ENCODE measurements around the gene KNTC1.
"Not testable (repeated sequence)": the region's sequence is repeated elsewhere in the genome, so short reads cannot be mapped to it uniquely, and the experiment has no call there.

KNTC1 gene

DNA sequence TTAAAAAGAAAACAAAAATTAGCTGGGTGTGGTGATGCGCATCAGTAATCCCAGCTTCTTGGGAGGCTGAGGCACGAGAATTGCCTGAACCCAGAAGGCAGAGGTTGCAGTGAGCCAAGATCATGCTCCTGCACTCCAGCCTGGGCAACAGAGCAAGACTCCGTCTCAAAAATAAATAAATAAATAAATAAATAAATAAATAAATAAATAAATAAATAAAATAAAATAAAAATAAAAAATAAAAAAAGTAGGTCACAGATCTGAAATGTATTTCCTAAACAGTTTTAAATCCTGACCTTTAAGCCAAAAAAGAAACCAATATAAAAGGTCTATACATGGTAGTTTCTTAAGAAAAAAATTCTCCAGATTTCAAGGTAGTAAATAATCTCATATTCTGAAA lies 14.0 kb upstream of the KNTC1 start:
- not testable (repeated sequence) for DNase-seq (ENCODE audit: low read depth)

DNA sequence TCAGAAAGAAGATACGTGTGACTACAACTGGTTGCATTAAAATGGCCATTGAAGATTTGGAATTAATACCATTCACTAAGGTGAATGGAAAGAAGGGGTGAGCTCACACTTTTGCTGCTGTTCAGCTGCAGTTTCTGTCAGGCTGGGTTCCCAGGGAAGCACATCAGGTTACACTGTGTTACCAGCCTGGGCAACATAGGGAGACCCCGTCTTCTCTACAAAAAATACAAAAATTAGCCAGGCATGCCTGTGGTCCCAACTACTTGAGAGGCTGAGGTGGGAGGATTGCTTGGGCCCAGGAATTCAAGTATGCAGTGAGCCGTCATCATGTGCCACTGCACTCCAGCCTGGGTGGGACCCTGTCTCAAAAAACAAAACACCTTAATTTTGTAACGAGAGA lies 13.4 kb upstream of the KNTC1 start:
- DNase-seq (ENCODE audit: low read depth) = no peak

DNA sequence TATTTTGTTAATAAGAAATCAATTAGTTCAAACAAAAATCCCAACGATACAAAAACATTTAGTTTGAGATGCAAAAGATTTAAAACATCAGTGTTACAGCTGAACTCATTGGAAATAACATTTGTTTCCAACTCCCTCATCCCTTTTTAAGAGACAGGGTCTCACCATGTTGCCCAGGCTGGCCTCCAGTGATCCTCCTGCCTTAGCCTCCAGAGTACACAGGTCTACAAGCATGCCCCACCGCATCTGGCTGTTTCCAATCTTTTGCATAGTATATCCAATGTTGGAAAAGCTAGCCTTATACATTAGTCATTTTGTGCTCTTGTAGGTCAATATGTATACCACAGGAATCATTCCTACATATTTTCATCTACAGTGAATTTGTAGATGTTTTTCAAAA lies 11.8 kb upstream of the KNTC1 start:
- no peak for DNase-seq (ENCODE audit: low read depth)

DNA sequence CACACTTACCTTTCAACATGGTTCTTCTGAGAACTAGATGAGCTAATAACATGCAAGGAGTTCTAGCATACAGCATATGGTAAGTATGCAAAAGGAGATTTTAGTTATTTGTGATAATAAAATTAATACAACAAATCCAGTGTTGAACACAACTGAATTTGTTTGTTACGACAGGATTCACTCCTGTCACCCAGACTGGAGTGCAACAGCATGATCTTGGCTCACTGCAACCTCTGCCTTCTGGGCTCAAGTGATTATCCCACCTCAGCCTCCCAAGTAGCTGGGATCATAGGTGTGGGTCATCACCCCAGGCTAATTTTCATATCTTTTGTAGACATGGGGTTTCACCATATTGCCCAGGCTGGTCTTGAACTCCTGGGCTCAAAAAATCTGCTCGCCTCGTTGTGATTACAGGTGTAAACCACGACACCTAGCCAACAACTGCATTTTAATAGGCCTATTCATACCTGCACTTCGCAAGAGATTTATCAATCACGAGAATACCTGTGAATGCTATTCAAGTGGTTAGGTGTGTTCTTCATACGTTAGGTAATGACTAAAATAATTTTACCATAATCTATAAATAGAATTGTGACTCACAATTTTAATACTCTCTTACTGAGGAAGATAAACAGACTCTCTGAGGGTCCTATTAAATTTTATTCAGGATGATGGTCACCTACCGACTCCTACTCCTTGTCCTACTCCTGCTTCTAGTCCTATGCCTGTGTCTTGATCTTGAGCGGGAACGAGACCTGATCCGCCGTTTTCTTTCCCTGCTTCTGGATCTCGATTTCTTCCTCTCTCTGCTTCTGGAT lies 10.3 kb upstream of the KNTC1 start:
- DNase-seq (ENCODE audit: low read depth) = no peak

DNA sequence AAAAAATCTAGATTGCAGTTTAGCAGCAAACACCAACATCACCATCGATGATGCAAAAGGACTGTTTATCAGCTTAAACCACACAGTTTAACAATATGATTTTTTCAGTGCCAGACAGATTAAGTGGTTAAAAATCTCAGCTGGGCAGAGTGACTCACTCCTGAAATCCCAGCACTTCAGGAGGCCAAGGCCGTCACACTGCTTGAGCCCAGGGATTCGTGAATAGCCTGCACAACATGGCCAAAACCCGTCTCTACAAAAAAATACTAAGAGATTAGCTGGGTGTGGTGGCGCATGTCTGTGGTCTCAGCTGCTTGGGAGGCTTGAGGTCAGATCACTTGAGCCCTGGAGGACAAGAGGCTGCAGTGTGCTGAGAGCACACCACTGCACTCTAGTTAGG lies 9.2 kb upstream of the KNTC1 start:
- peak; percentile 74 for DNase-seq (ENCODE audit: low read depth)

DNA sequence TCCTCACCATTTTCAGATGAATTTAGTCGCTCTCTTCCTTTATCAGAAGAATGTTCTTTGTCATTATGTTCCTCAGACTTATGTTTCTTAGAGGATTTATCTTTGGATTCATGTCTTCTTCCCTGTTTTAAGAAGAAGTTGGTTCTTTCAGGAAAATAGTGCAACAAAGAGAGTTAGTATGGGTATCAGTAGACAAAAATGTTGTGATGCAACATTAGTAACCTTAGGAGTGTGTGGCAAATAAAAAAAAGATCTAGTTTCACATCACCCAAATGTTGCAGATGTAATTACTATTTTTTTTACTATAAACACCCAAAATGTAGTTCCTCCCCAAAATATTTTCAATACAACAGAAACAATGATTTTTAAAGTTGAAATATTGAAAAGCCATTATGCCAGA lies 8.1 kb upstream of the KNTC1 start:
- DNase-seq (ENCODE audit: low read depth) = no peak

DNA sequence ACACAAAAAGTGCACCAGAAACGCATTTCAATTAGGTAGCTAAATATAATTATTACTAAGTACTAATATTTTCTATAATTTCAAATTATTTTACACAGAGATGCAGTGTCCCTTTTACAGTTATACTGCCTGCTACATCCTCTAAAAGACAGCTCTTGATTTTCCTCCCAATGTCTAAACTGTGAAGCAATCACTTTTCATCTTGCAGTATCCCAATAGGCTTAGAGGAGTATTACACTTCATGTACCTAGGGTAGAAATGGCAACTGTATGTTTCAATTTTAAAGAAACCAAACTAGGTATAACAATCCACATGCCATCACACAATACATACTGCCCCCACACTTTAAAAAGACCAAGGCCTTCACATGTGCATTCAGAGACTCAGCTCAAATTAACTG lies 7.6 kb upstream of the KNTC1 start:
- DNase-seq (ENCODE audit: low read depth) = no peak

DNA sequence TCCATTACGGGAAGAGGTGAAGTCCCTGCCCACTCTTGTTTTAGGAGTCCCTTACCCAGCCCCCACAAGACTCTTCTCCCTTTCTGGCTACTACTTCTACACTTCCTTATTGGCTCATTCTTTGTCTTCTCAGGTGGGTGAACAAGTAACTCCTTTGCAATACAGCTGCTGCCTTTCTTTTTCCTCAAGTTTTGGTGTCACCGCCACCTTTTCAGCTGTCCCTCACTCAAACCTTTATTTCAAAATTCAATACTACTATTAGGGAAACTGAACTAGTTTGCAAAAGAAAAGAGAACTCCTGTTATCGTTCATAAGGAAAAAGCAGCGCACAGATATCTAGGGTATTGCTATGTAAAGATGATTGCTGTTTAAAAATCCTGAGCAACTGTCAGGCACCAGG lies 6.4 kb upstream of the KNTC1 start:
- DNase-seq (ENCODE audit: low read depth) = no peak

DNA sequence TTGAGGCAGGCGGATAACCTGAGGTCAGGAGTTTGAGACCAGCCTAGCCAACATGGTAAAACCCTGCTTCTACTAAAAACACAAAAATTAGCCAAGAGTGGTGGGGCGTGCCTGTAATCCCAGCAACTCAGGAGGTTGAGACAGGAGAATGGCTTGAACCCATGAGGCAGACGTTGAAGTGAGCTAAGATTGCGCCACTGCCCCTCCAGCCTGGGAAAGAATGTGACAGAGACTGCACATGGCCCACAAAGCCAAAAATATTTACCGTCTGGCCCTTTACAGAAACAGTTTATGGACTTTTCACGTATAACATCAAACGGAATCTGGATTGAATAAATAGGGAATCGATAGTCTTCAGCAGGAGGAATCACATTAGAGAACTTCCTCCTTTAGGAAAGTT lies 3.8 kb upstream of the KNTC1 start:
- no peak for DNase-seq (ENCODE audit: low read depth)

DNA sequence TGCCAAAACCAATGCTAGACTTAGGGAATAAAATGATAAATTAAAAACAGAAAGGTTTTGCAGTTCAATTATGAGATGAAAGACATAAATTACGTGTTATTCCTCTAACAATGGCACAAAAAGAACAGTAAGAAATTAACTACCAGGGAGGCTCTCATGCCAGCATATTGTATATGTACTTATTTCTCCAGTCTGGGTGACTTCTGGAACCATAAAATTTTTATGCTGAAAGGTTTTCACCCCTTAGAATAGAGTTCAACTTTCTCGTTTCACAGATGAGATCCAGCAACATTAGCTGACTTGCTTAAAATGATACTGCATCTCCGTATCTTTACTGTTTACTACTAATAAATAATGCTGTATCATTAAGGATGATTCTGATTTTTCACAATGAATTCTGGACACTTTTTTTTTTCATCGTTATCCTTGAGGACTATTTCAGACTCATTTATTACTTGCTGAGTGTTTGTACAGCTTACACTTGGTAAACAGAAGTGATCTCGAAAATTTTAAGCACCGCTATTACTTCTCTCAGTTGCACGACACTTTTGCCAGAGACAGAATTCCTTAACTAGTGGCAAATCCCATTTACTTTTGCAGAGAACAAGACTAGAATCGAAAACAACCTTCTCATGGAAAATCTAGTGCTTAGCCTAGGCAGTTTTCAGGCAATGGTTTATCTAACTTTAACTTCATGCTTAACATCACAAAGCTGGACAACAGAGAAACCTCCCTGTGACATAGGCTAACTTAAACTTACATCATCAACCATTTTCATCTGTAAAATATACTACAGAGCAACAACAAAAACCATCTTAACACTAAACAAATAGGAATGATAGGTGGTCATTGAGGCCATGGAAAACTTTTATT lies 3.0 kb upstream of the KNTC1 start:
- DNase-seq (ENCODE audit: low read depth) = no peak

DNA sequence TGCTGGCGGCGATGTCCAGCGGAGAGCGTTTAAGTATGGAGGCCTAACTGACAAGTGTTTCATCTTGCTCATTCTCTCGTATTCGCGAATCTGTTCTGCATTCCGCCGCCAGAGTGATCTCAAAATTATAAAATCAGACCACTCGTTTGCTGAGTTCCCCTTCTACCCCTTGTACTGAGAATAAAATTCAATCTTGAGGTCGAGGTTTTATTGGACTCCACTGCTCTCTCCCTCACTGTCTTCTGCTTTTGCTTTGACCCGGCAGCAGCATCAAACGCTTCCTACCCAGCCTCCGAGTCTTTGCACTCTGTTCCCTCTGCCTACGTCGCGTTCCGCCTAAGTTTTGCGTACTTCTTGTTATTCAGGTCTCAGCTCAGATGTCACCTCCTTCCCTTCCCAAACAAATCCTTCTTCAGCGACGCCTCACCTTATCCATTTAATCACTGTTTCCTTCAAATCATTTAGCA lies 462 bp downstream of the KNTC1 start:
- no peak for DNase-seq (ENCODE audit: low read depth)

DNA sequence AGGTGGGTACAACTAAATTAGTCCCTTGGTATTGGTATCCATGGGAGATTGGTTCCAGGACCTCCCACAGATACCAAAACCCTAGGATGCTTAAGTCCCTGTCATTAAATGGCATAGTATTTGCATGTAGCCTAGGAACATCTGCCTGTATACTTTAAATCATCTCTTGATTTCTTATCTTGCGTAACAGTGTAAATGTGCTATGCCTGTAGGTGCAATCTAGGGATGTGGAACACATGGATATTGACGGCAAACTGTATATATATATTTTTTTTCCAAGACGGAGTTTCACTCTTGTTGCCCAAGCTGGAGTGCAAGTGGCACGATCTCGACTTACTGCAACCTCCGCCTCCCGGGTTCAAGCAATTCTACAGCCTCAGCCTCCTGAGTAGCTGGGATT lies 1.5 kb downstream of the KNTC1 start:
- no peak for DNase-seq (ENCODE audit: low read depth)

DNA sequence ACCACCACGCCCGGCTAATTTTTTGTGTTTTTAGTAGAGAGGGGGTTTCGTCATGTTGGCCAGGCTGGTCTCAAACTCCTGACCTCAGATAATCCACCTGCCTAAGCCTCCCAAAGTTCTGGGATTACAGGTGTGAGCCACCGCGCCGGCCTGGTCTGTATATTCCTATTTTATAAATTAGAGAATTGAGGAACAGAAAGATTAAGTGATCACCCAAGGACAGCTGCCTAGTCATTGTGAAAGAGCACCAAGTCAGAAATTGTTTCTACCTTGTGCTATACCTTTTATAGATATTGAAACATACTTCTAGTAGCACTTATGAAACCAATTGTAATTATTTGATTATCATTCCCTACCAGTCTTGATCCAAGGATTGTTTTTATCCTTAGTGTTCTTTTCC lies 1.9 kb downstream of the KNTC1 start:
- no peak for DNase-seq (ENCODE audit: low read depth)

DNA sequence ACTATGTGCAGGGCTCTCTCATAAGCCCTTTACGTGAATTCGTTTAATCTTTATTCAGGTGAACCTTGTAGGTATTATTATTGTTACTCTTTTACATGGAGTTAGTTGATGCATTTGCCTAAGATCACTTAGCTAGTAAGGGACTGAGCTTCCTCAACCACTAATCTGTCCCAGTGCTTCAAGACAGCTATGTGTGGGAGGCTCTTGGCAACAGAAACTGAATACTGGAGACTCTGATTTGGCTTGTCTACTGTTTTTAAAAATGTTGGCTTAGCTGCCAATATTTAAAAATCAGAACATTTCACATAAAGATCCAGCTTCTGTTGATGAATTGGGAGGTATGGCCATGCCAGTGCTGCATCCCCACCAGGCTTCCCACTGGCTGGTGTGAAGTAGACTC lies 6.8 kb downstream of the KNTC1 start:
- DNase-seq (ENCODE audit: low read depth) = peak; percentile 14

DNA sequence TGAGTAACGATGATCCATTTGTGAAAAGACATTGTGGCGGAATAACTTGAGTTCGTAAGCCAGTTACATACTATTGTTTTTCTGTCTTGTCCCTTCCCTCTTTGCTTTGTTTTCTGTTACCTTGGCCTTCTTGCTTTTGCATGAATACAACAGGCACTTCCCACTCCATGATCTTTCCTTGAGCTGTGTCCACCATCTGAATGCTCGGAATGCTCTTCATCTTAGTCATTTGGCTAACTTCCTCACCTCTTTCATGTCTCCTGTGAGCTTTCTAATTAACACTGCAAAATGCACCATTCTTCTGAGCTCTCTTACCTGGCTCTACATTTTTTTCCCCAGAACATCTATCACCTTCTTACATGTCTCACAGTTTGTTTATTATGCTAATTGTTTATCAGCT lies 10.0 kb downstream of the KNTC1 start:
- DNase-seq (ENCODE audit: low read depth) = no peak

DNA sequence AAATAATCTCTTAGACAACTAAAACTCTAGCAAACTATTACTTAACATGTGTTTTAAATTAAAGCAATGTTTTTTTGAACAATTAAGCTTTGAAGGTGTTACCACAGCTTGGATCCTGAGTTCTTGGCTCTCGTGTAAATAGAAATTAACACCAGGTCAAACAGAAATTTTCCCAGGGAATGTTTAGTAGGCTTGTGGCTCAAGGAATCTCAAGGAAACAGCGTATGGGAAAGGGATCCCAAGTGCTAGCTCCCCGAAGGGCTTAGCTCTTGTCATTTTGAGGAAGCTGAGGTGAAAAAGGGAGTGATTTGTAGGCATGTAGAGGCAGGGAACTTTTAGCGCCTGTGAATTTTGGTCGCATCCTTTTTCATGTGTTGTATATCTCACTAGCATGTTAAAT lies 11.4 kb downstream of the KNTC1 start:
- DNase-seq (ENCODE audit: low read depth) = no peak

DNA sequence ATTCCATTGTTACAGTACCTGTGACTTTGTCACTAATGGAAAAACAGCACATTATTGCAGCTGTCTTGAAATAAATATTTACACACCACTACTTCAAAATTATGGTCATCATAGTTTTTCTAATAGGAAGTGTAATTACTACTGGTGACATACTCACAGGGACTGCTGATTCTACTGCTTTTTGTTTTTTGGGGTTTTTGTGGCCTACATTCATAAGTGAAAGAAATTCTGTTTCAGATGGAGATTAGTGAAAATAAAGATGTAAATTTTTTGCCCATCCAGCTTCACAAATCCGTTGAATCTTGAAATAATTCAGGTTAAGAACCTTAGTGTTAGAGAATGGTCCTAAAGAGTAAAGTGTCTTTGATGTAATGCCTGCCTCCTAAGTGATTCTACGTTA lies 17.5 kb downstream of the KNTC1 start:
- DNase-seq (ENCODE audit: low read depth) = no peak

DNA sequence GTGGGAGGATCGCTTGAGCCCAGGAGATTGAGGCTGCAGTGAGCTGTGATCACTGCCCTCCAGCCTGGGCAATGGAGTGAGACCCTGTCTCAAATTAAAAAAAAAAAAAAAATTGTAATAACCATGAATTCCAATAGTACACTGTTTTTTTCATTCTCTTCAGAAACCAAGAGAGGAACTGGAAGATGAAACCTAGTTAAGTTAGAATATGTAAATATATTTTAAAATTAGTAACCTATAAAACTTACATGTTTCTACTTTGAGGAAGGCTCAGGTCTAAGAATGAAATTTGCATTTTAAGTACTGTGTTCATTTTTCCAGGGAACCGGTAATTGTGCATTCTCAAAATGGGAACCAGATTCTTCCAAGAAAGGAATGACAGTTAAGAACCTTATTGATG lies 18.8 kb downstream of the KNTC1 start:
- no peak for DNase-seq (ENCODE audit: low read depth)

DNA sequence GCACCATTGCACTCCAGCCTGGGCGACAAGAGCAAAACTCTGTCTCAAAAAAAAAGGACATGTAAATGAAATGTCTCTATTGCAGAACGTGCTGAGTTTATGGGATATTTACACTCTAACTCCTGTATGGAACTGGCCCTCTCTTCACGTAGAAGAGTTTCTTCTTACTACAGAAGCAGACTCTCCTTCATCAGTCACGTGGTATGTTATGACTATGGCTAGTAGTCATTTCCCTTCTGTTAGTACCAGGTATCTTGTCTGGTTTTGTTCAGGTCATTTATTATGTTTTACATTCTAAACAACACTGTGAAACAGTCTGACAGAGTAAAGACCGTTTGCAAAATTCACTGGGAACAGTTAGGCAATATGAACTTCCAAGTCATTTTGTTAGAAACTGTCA lies 20.3 kb downstream of the KNTC1 start:
- DNase-seq (ENCODE audit: low read depth) = no peak

DNA sequence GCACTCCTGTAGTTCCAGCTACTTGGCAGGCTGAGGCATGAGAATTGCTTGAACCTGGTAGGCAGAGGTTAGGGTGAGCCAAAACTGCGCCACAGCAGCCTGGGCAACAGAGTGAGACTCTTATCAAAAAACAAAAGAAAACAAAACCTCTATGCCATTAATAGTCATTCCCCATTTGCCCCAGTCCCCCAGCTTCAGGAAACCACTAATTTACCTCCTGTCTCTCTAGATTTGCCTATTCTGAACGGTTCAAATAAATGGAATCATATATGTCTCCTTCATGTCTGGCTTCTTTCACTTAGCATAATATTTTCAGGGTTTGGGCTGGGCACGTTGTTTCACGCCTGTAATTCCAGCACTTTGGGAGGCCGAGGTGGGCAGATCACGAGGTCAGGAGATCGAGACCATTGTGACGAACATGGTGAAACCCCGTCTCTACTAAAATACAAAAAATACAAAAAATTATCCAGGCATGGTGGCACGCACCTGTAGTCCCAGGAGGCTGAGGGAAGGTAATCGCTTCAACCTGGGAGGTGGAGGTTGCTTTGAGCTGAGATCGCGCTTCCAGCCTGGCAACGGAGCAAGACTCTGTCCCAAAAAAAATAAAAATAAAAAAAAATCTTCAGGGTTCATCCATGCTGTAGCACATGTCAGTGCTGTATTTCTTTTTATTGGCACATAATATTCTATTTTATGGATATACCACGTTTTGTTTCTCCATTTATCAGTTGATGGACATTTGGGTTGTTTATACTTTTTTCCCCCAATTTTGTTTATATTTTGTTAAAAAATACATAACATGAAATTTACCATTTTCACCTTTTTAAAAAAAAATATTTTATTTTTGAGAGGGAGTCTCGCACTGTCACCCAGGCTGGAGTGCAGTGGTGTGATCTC lies 31.9 kb downstream of the KNTC1 start:
- no peak for DNase-seq (ENCODE audit: low read depth)

DNA sequence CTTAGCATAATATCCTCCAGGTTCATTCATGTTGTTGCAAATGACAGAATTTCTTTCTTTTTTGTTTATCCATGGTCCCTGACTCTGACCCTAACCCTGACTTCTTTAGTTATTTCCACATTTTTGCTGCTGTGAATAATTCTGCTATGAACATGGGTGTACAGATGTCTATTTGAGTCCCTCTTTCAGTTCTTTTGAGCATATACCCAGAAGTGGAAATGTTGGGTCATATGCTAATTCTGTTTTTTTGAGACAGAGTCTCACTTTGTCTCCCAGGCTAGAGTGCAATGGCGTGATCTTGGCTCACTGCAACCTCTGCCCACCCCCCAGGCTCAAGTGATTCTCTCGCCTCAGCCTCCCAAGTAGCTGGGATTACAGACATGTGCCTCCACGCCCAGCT lies 33.1 kb downstream of the KNTC1 start:
- DNase-seq (ENCODE audit: low read depth) = no peak

DNA sequence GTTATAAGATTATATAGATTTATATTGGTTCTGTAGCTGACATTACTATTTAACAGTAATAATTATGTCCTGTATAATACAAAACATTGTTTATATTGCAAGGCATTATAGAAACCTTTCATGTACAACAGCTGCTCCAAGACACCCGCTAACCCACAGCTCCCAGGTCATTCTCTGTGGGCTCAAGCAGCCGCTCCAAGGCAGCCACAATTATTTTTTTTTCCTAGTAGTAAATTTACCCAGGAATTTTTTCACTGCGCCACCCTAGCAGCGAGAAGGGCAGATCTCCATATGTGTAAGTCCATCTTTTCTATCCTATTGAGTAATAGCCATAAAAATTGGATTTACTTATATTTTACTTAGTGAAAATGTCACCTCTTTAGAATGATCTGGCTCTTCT lies 36.3 kb downstream of the KNTC1 start:
- no peak for DNase-seq (ENCODE audit: low read depth)

Data from fibroblast of the conjunctiva (primary cell).